HG02884 (cell line): ENCODE results near the gene RND3.

Source experiments
- ATAC-seq: cut with Tn5 transposase; IDR thresholded peaks from one replicate; pipeline ENCODE4 v1.9.1; 2021; ENCODE audit warnings: mild to moderate bottlenecking, moderate library complexity; ENCODE audit not compliant: unreplicated experiment

The RND3 gene

GRCh38 chr2:150487537-150488429 is at the start of gene RND3:
Gene RND3 (minus strand): TSS chr2:150487667. CDS start chr2:150487417, 250 bp downstream.
- peak; percentile 76 for ATAC-seq

- ATAC-seq: no peak
Measured at GRCh38 chr2:150535176-150535575, 47.7 kb upstream of the RND3 start.

GRCh38 chr2:150532879-150533278 is 45.4 kb upstream of the RND3 start:
- ATAC-seq: no peak

- ATAC-seq: no peak
Measured at GRCh38 chr2:150532020-150532419, 44.6 kb upstream of the RND3 start.

- no peak for ATAC-seq
Measured at GRCh38 chr2:150531591-150531990, 44.1 kb upstream of the RND3 start.

- ATAC-seq: no peak
Measured at GRCh38 chr2:150530168-150530567, 42.7 kb upstream of the RND3 start.

- ATAC-seq: peak; percentile 94
Measured at GRCh38 chr2:150528861-150529801, 41.7 kb upstream of the RND3 start.

- no peak for ATAC-seq
Measured at GRCh38 chr2:150526827-150527226, 39.4 kb upstream of the RND3 start.

GRCh38 chr2:150526006-150526405 is 38.5 kb upstream of the RND3 start:
- no peak for ATAC-seq

GRCh38 chr2:150522269-150522668 is 34.8 kb upstream of the RND3 start:
- no peak for ATAC-seq

GRCh38 chr2:150520887-150521664 is 33.6 kb upstream of the RND3 start:
- peak; percentile 43 for ATAC-seq

GRCh38 chr2:150520033-150520432 is 32.6 kb upstream of the RND3 start:
- ATAC-seq: no peak

GRCh38 chr2:150517951-150518680 is 30.6 kb upstream of the RND3 start:
- ATAC-seq: no peak

GRCh38 chr2:150513647-150514046 is 26.2 kb upstream of the RND3 start:
- no peak for ATAC-seq

- no peak for ATAC-seq
Measured at GRCh38 chr2:150508497-150509137, 21.1 kb upstream of the RND3 start.

GRCh38 chr2:150507071-150507470 is 19.6 kb upstream of the RND3 start:
- no peak for ATAC-seq

GRCh38 chr2:150505178-150505577 is 17.7 kb upstream of the RND3 start:
- ATAC-seq: no peak

- ATAC-seq: no peak
Measured at GRCh38 chr2:150495993-150496627, 8.6 kb upstream of the RND3 start.

GRCh38 chr2:150495001-150495400 is 7.5 kb upstream of the RND3 start:
- ATAC-seq: no peak
